GM19240 (cell line): Measurements from ENCODE around the gene TFDP2.
"Not testable (repeated sequence)": the region's sequence is repeated elsewhere in the genome, so short reads cannot be mapped to it uniquely, and the experiment has no call there.

Source experiments
- DNase-seq: peaks from one replicate; pipeline ENCODE4 v3.0.0; 2011; ENCODE audit warnings: low spot score; ENCODE audit not compliant: insufficient read length

The TFDP2 gene, protein sequence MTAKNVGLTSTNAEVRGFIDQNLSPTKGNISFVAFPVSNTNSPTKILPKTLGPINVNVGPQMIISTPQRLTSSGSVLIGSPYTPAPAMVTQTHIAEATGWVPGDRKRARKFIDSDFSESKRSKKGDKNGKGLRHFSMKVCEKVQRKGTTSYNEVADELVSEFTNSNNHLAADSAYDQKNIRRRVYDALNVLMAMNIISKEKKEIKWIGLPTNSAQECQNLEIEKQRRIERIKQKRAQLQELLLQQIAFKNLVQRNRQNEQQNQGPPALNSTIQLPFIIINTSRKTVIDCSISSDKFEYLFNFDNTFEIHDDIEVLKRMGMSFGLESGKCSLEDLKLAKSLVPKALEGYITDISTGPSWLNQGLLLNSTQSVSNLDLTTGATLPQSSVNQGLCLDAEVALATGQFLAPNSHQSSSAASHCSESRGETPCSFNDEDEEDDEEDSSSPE

DNA sequence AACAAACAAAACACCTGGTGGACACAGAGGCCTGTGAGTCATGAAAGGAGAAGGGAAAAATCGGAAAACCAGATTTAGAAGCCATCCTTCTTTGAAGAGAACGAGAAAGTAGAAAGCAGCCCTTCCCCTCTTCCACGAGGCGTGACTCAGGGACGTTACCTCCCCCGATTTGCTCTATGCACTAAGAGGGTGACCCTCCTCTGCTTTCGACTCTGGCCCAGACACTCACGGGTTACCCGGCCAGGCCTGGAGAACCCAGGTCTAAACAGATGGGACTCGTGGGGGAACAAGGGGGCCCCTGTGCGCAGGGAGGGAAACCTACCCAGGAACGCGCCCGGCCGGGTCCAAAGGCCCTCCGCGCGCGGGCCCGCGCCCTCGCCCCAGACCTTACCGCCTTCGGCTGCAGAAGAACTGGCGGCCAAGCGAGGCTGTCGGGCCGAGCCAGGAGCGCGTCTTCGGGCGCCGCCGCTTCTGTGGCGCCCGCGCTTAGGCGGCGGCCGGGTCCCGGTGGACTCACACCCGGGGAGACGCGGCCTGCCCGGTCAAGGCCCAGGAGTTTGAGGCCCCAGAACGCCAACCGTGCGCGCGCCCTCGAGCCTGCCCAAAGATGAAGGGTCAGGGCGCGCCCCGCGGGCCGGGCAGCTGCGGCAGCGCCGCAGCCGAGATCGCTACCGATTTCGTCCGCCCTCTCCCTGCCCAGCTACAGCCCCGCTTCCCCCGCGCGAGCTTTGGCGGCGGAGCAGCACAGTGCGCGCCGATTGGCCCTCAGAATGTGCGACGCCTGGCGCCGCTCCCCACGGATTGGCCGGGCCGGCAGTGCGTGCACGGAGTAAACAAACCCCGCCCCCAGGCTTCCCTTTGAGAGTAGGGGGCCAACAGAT, at the start of gene TFDP2:
Gene TFDP2 (minus strand): TSS at position 753 of the 881 bp plus-strand sequence. CDS start 47,795 bp downstream, outside the sequence.
- DNase-seq: peak; percentile 76

DNA sequence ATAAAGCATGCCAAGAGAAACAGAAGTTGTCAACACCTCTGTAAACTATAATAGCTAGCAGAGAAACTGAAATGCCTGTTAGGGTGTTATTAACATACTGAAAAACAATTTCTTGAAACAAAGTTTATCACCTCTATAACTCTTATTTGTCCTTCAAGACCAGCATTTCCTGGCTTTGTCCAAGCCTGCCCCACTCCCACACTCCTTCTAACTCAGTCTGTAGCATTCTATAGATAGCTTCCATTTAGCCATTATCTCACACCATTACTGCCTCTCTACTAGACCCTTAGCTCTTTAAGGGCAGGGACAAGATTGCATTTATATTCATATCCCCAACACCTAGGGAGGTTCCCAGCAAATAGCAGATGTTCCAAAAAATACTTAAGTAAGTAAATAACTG, 39.5 kb upstream of the TFDP2 start:
- no peak for DNase-seq

DNA sequence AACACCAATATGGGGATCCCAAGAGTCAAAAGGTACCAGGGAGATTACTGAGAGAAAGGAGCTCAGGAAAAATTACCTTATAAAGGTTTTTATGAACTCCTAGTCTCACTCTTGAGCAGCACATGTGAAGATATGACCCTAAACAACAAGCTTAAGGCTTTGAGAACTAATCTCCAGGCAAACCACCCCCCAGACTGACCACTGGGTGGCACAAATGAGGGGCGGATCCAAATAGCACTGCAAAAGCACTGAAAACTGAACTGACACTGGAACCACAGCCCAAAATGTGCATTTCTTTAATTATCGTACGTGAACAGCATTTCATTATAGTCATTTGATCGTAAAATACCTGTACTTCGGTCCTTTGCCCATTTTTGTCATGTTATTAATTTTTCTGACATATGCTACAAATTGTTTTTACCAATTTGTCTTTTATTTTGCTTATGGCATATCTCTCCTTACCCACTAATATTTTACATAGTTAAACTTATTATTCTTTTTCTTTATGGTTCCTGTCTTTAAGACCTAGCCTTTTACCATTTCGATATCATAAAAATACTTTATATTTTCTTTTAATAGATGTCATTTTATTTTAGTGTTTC, 31.5 kb upstream of the TFDP2 start:
- no peak for DNase-seq

DNA sequence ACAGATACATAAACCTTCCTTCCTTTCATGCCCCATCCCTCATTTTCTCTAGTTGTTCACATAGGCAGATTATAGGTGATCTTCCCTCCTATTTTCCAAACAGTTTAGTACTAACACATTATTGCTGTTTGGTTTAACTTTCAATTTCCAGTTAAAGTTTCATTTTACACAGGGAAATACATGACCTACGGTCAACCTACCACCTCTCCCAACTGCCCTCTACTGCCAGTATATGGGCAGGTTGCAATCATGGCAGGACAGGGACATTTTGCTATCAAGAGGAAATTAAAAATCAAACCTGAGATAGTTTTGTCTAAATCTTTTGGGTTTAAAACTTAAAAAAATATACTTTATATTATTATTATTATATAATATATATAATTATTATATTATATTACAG, 26.1 kb upstream of the TFDP2 start:
- no peak for DNase-seq

DNA sequence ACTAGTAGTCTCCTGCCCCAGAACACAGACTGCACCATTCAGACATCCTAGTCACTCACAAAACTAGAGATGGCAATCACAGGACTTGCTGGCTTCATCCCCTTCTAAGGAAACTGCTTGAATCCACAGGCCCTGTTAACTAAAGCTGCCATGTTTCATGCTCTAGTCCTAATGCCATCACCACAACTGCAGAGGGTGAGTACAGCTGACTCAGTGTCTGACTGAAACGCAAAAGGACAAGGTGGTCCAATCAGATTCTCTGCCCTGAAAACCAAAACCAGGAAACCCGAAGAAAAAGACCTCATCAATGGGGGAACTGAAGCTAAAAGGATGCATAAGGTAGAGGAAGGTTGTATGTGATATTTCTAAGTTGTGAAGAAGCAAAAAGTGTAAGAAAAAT, 25.2 kb upstream of the TFDP2 start:
- DNase-seq: no peak

DNA sequence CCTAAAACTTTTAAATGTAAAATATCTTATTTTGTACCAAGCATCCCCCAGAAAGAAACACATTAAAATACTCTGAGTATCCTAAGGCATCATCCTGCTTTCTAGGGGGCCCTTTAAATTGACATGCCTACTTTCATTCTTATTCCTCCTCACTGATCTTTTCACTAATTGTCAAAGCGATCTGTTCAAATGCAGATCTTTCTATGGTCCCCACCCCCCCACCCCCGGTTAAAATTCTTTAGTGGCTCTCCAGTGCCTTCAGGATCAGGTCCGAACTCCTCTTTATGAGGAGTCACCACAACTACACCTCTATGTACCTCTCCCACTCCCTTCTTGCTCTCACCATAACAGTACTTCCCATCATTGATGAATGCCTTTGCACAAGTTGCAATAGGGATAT, 19.2 kb upstream of the TFDP2 start:
- DNase-seq: no peak

DNA sequence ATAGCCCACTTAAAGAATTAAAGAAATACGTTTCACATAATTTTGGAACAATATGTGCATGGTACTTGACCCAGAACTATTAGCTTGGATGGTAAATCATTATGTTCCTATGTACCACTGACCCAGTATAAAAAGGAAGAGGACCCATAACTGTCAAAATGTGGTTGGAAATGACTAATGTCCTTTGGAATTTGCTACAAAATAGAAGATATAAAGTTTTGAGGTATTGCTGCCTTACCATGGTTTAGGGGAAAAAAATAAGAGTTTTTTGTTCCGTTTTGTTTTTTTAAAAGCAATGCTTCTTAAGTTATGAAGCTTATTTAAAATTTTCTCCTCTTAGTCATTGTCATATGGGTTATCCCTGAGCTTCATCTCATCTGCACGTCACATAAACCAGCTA, 15.8 kb upstream of the TFDP2 start:
- no peak for DNase-seq

DNA sequence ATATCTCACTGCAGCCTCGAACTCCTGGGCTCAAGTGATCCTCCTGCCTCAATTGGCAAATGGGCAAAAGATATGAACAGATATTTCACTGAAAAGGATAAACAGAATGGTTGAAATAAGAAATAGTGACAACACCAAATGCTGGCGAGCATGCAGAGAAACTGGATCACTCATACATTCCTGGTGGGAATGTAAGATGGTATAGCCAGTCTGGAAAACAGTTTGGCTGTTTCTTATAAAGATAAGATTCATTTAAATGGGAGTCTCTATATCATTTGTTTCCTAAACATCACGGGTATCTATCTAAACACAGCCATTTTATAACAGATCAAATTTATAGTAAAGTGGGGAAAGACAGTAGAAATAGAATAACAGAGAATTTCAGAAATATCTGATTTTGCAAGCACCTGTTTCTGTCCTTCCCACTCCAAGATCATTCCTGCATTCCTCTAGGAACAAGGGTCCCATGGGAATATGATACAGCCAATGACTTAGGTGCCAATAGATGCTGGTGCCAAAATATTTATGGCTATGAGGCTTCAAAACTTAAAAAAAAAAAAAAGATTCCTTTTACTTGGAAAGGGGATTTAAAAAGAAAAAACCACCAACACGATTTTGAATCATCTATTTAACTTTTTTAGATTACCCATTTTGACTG, 9.9 kb upstream of the TFDP2 start:
- DNase-seq: no peak

DNA sequence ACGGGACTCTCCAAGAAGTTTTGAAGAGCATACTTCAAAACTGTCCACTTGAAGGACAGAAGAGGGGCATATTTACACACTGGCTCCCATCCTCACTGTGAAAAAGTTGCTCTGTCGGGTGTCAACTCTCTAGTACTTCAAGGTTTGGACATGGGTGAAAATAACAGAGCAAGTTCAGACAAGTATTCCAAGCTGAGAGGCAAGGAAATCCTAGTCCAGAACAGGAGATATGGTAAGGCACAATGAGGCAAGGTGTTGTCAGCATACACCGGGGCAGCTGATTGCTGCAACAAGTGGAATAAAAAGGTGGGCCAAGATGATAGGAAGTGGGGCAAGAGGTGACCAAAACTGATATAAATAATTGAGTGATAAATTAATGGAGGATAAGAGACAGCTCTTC, 4.8 kb upstream of the TFDP2 start:
- DNase-seq: no peak

DNA sequence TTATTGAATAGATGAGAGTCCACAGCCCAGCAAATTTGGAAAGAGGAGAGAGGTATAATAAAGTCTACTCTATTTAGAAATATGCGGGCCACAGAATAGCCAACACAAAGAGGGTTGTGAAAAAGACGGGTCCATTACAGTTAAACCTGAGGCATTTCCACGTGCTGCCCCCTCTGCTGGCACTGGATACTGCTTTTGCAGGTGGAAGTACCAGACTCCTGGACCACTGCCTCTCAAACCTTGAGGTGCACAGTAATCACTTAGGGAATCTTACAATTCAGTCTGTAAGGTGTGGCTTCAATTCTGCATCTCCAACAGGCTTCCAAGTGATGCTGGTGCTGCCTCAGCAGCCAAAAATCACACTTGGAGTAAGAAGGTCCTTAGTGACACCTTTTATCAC, 3.0 kb upstream of the TFDP2 start:
- DNase-seq: no peak

DNA sequence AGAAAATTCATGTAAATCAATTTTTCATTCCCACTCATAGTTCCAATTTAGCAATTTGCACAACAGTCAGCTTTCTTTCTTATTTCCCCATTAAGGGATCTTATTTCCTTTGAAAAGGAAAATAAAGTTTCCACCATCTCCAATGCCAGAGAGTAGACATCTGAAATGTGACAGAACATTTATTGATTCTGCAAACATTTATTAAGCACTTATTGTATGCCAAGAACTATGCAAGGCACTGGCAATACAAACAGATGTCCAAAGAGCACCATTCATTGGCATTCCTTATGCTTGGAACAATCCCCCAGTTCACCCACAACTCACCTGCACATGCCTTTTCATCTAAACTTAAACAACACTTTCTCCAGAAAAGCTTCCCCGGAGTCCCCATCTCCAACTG, 2.5 kb upstream of the TFDP2 start:
- DNase-seq: no peak

DNA sequence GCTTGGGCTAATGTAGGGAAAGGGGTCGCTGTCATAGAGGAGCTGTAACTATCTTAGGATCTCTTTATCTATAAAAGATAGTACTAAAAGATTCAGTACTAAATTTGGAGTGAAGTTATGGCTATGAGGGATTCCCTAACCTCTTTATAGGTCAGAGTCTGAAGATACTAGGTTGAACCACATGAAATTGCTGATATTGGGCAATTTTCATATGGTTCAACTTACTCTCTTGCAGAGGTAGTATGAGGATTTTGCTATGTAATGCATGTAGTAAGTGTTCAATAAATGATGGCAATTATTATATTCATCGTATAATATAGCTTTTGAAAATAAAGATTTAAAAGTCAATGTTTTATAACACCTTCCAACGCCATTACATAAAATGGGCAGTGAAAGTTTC, 1.9 kb upstream of the TFDP2 start:
- DNase-seq: no peak

DNA sequence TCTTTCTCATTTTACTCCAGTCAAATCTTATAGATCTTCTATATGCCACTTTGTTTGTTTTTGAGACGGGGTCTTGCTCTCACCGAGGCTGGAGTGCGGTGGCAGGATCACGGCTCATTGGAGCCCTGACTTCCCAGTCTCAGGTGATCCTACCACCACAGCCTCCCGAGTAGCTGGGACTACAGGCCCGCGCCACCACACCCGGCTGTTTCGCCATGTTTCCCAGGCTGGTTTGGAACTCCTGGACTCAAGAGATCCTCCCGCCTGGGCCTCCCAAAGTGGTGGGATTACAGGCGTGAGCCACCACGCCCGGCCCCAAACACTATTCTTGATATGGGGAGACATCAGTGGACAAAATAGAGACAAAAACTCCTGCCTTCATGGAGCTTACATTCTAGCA, 927 bp upstream of the TFDP2 start:
- DNase-seq: no peak

DNA sequence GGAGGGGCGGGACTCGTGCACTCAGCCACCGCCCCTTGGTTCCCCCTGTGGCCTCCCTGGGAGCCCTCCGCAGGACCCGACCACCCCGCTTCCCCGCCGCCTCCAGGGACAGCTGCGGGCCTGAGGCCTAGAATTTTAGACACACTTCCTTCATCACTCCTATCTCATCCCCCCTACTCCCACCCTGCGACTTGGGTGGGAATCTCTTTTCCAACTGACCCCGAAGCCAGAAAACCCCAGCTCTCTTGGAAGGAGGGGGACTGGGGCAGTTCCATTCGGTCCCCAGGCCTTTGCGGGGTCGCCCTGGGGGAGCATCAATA, 289 bp upstream of the TFDP2 start:
- DNase-seq: no peak

DNA sequence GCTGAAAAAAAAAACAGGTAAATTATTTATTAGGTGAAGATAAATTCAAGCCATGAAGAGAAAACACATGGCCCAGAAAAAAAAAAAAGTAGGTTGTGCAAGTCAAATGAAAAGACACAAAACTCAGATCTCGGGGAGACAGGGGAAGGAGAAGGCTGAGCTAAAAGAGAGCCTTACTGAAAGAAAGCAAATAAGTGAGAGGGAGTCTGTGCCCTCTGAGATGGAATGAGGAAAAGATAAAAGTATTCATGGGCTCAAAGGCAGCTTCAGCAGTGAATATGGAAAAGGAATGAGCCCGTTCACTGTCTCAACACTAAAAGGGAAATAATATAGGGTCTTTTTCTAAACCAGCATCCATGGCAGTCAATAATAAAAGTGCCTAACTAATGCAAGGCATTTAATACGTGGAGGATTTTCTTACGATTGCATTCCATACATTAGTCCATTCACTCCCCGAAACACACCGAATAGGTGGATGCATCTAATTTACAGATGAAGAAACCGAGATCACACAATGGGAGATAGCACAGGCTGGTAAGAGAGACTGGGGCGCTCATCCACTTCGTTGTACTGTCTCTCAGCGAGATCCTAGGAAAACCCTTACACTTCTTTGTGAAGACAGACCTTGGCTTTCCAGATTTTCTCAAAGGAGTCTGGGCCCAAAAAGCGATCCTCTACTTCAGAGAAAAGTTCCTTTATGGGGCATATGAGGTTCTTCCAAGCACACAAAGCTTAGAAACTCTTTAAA, 1.1 kb downstream of the TFDP2 start:
- DNase-seq: no peak

DNA sequence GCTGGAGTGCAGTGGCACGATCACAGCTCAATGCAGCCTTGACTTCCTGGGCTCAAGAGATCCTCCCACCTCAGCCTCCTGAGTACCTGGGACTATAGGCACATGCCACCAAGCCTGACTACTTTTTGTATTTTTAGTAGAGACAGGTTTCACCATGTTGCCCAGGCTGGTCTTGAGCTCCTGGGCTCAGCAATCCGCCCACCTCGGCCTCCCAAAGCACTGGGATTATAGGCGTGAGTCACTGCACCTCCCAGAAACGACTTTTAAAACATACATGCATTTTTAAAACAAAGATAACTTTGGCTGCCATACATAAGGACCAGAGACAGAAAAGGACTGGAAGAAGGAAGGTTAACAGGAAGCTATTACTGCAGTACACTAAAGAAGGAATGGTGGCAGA, 4.8 kb downstream of the TFDP2 start:
- DNase-seq: not testable (repeated sequence)

DNA sequence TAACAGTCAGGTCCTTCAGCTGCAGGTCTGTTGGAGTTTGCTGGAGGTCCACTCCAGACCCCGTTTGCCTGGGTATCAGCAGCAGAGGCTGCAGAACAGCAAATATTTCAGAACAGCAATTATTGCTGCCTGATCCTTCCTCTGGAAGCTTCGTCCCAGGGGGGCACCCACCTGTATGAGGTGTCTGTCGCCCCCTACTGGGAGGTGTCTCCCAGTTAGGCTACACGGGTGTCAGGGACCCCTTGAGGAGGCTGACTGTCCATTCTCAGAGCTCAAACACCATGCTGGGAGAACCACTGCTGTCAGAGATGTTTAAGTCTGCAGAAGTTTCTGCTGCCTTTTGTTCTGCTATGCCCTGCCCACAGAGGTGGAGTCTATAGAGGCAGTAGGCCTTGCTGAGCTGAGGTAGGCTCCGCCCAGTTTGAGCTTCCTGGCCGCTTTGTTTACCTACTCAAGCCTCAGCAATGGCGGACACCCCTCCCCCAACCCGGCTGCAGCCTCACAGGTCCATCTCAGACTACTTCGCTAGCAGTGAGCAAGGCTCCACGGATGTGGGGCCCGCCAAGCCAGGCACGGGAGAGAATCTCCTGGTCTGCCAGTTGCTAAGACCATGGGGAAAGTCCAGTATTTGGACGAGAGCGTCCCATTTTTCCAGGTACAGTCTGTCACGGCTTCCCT, 8.6 kb downstream of the TFDP2 start:
- not testable (repeated sequence) for DNase-seq

DNA sequence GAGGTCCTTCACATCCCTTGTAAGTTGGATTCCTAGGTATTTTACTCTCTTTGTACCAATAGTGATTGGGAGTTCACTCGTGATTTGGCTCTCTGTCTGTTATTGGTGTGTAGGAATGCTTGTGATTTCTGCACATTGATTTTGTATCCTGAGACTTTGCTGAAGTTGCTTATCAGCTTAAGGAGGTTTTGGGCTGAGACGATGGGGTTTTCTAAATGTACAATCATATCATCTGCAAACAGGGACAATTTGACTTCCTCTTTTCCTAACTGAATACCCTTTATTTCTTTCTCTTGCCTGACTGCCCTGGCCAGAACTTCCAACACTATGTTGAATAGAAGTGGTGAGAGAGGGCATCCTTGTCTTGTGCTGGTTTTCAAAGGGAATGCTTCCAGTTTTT, 12.3 kb downstream of the TFDP2 start:
- DNase-seq: not testable (repeated sequence)

DNA sequence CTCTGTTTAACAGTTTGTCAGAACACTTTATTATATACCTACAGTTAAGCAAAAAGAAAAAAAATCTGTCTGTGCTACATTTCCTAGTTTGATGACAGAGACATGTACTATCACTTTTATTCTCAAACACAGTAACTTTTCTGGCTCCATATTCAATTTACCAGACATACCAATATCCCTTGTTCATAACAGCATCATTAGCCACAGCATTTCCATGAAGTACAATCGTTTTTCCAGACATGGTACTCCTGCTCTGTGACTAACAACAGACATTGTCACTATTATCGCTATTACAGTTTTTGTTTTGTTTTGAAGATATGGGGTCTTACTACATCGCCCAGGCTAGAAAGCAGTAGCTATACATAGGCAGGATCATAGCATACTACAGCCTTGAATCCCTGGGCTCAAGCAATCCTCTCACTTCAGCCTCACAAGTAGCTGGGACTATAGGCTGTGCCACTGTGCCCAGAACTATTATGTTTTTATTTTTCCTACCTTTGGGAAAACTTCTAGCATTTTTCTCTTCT, 14.5 kb downstream of the TFDP2 start:
- no peak for DNase-seq

DNA sequence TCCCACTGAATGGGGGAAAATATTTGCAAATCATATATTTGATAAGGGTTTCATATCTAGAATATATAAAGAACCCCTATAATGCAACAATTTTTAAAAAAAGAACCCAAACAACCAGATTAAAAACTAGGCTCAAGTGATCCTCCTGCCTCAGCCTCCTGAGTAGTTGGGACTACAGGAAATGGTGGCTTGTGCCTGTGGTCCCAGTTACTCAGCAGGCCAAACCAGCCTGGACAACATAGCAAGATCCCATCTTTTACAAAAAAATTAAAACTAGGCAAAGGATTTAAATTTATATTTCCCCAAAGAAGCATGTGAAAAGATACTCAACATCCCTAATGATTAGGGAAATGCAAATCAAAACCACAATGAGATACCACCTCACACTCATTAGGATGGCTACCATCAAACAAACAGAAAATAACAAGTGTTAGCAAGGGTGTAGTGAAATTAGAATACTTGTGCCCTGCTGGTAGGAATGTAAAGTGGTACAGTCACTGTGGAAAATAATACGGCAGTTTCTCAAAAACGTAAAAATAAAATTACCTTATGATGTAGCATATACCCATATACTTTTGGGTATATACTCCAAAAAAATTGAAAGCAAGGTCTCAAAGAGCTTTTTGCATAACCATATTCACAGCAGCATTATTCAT, 19.7 kb downstream of the TFDP2 start:
- no peak for DNase-seq
